HG03439 (cell line): ENCODE results near the gene GLB1L3.
"Not testable (repeated sequence)": the region's sequence is repeated elsewhere in the genome, so short reads cannot be mapped to it uniquely, and the experiment has no call there.

Experiments used
- ATAC-seq: cut with Tn5 transposase; IDR thresholded peaks from one replicate; pipeline ENCODE4 v1.9.1; 2021; ENCODE audit warnings: mild to moderate bottlenecking, moderate library complexity; ENCODE audit not compliant: unreplicated experiment

GLB1L3 gene

DNA sequence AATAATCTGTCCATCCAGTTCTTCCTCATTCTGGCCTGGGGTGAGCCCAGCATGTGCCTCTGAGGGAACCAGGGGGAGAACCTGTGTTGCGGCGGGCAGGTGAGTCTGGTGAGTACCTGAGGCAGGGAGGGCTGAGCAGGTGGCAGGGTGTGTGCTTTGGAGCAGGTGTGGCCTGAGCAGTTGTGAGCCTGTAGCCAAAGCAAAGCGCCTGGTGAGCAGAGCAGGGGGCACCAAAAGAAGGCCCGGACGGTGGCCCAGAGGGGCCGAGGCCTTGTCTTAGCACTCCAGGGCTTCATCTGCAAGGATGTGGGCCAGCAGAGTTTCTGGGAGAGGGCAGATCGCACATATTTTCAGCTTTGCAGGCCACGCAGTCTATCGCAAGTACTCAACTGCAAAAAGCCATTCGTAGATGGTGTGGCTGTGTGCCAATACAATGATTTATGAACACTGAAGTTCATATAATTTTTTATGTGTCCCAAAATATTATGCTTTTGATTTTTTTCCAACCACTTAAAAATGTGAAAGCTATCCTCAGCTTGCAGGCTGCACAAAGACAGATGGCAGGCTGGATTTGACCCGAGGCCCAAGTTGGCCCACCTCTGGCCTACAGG is 64.3 kb downstream of the GLB1L3 start:
- no peak for ATAC-seq

GRCh38 chr11:134341805-134342571 is 65.8 kb downstream of the GLB1L3 start:
- ATAC-seq = no peak

DNA sequence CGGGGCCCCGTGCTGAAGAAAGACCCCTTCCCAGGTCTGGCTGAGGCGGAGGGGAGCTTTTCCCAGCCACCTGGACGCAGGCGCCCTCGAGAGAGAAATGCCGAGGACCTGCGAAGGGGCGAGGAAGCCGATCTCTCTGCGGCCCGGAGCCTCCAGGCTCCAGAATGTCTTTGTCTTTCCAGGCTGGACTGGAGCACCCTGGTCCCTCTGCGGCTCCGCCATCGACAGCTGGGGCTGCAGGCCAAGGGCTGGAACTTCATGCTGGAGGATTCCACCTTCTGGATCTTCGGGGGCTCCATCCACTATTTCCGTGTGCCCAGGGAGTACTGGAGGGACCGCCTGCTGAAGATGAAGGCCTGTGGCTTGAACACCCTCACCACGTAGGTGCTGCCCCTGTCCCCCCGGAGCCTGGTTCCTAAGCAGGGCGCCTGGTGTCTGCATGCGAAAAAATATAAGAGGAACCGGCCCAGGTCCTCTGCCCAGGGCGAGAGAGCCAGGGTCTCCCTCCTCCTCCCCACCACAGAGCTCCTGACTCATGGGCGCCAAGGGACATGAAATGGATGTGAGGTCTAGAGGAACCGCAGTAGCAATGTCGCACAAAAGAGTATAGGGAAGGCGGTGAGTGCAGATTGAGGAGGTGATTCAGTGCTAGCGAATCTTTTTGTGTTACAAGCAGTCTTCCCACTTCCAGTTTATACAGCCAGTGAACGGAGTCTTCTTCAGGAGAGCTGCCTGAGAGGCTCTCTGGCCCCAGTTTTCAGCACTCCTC is 66.6 kb downstream of the GLB1L3 start:
- no peak for ATAC-seq

DNA sequence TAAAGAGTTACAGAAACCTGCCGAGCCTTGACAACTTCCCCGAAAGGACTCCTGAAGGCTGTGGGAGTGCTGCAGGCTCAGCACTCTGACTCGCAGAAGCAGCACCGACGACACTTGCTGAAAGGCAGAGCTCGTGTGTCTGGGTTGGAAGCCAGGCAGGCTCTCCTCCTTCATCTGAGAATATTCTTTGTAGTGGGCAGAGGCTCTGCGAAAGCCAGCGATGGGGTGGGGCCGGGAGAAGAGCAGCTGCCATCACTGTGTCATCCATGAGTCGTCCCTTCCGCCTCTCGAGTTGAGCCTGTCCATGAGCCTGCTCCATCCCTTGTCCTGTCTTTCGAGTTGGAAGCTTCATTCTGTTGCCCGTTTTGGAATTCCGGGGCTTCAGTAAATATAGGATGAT is 67.5 kb downstream of the GLB1L3 start:
- ATAC-seq = no peak

- not testable (repeated sequence) for ATAC-seq
Observed at GRCh38 chr11:134344497-134345236, 68.5 kb downstream of the GLB1L3 start.

DNA sequence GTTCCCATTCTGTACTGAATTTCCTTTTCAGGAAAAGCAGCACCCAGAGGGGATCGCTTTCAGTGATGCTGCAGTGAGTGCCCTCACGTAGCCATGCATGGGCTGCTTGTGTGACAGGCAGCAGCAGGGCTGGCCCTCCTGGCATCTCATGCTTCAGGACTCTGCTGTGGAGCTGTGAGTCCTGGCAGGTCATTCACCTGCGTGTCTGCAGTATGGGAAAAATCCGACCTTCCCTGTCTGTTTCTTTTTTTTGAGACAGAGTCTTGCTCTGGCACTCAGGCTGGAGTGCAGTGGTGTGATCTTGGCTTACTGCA is 69.0 kb downstream of the GLB1L3 start:
- ATAC-seq = no peak

- no peak for ATAC-seq
Observed at GRCh38 chr11:134346101-134346975, 70.2 kb downstream of the GLB1L3 start.

DNA sequence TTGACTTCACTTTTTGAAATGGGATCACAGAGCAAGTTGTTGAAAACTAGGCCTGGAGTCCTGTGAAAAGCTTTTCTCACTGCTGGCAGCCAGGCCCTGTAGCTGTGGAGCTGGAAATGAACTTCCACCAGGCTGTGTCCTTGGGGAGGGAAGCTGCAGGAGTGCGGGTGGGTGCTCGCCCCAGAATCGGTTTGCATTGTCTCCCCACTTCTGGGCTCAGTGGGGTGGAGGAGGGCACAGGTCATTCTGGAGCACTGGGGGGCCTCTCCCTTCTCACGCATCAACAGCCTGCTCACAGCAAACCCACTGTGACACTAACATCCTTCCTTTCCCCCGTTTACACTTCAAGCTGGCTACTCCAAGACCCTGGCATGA is 70.8 kb downstream of the GLB1L3 start:
- no peak for ATAC-seq

GRCh38 chr11:134347441-134347840 is 71.3 kb downstream of the GLB1L3 start:
- ATAC-seq = no peak

GRCh38 chr11:134349109-134349801 is 73.1 kb downstream of the GLB1L3 start:
- ATAC-seq = peak; percentile 51

- no peak for ATAC-seq
Observed at GRCh38 chr11:134349802-134350355, 73.7 kb downstream of the GLB1L3 start.

GRCh38 chr11:134350381-134350780 is 74.2 kb downstream of the GLB1L3 start:
- ATAC-seq = peak; percentile 73

DNA sequence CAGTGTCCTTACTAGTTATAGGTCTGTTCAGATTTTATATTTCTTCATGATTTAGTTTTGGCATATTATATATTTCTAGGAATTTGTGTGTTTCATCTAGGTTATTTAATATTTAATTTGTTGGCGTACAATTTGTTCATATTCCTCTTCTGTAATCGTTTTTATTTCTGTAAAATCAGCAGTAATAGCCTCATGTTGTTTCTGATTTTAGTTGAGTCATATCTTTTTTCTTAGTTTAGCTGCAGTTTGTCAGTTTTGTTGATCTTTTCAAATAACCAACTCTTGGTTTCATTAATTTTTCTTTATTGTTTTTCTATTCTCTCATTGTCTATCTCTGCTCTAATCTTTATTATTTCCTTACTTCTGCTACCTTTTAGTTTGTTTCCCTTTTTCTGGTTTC is 75.9 kb downstream of the GLB1L3 start:
- no peak for ATAC-seq

DNA sequence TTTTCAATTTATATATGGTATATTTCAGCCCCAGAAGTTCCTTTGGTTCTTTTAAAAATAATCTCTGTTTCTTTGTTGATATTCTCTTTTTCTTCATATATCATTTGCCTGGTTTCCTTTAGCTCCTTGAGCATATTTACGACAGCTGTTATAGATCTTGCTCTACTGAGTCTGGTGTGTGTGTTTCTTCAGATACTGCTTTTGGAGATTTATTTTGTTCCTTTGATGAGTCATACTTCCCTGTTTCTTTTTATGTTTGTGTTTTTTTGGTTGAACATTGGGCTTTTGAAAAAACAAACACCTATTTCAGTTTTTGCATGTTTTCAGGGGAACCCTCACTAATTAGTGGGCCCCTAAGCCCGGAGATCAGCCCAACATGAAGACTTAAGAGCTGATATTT is 79.0 kb downstream of the GLB1L3 start:
- ATAC-seq = no peak

DNA sequence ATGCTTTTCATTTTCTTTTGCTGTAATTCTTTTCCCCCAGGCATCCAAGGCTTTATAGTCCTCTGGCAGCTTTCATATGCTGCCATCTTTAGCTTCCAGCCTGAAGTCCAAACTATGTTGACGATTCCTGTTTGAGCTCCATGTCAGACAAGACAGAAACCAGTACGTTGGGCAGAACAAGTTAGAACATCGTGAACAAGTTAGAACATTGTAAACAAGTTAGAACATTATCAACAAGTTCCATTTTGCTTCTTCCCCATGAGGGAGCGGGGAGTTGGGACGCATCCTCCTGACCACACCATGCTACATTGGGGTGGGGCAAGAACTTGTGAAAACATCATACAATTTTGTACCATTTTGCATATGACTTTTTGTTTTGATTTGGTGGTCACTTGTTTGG is 79.5 kb downstream of the GLB1L3 start:
- ATAC-seq = no peak

- ATAC-seq = no peak
Observed at GRCh38 chr11:134356656-134357544, 80.7 kb downstream of the GLB1L3 start.

DNA sequence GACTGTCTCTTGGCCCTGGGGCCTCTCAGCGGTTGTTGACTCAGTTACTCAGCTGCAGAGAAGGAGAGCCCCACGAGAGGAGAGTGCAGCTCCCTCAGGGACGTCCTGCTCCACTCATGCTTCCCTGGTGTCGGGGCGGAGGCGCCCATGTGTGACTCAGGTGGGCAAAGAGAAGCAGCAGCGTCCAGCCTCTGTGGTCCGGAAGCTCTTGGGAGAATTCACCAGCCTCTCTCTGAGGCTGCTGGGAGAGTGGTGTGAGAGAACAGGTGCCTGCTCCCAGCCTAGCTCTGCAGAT is 81.3 kb downstream of the GLB1L3 start:
- ATAC-seq = no peak

GRCh38 chr11:134358165-134358855 is 82.1 kb downstream of the GLB1L3 start:
- no peak for ATAC-seq
